GM12865 (cell line): ENCODE results near the gene REV3L.
"Not testable (repeated sequence)": the region's sequence is repeated elsewhere in the genome, so short reads cannot be mapped to it uniquely, and the experiment has no call there.

Experiments used
- DNase-seq: peaks from one replicate; pipeline ENCODE4 v3.0.0; 2010; ENCODE audit warnings: low read depth
- H3K4me3 ChIP-seq: 2 replicates; pipeline ENCODE4 v1.5.1; 2011; ENCODE audit warnings: mild to moderate bottlenecking, low read depth, low read length, control low read depth
- CTCF ChIP-seq: IDR thresholded peaks from 2 replicates; pipeline ENCODE4 v1.5.1; 2011; ENCODE audit warnings: low read length, control low read depth, low read depth, inconsistent platforms; ENCODE audit not compliant: insufficient read depth; ENCODE audit errors: missing control alignments

Gene REV3L

GRCh38 chr6:111337829-111338236, 145.2 kb downstream of the REV3L start:
- no peak for DNase-seq
- no peak overlapping the region for H3K4me3 ChIP-seq
- TF ChIP-seq CTCF = no peak

- peak; percentile 76 for DNase-seq
- TF ChIP-seq CTCF = no peak
- no peak overlapping the region for H3K4me3 ChIP-seq
Measured at GRCh38 chr6:111329882-111330633, 153.0 kb downstream of the REV3L start.

GRCh38 chr6:111326563-111326962, 156.5 kb downstream of the REV3L start:
- no peak overlapping the region for H3K4me3 ChIP-seq
- no peak for TF ChIP-seq CTCF
- no peak for DNase-seq

GRCh38 chr6:111322145-111322544, 160.9 kb downstream of the REV3L start:
- no peak for TF ChIP-seq CTCF
- no peak for DNase-seq
- no peak overlapping the region for H3K4me3 ChIP-seq

GRCh38 chr6:111307950-111308349, 175.1 kb downstream of the REV3L start:
- DNase-seq, H3K4me3 ChIP-seq: not testable (repeated sequence)

- H3K4me3 ChIP-seq = no peak overlapping the region
- no peak for TF ChIP-seq CTCF
- no peak for DNase-seq
Measured at GRCh38 chr6:111307275-111307858, 175.7 kb downstream of the REV3L start.

GRCh38 chr6:111306104-111306888, 176.7 kb downstream of the REV3L start:
- DNase-seq = no peak
- no peak overlapping the region for H3K4me3 ChIP-seq
- TF ChIP-seq CTCF = no peak
